Stimulated activated CD8-positive, alpha-beta memory T cell treated with anti-CD3 and anti-CD28 coated beads, Interleukin-15, amount 100 ng/mL, for 24 hours (primary cell): Measurements from ENCODE around the gene MAP3K14.

Experiments
- DNase-seq: peaks from one replicate; pipeline ENCODE4 v3.0.0-alpha.2; 2020; ENCODE audit warnings: low read depth

MAP3K14 gene

GRCh38 chr17:45282683-45283644 is 33.9 kb downstream of the MAP3K14 start:
- no peak for DNase-seq

GRCh38 chr17:45279898-45280297 is 36.9 kb downstream of the MAP3K14 start:
- DNase-seq, result no peak

- DNase-seq, result no peak
Measured at GRCh38 chr17:45277992-45278391, 38.8 kb downstream of the MAP3K14 start.

GRCh38 chr17:45277216-45277849 is 39.5 kb downstream of the MAP3K14 start:
- peak; percentile 60 for DNase-seq

- DNase-seq, result no peak
Measured at GRCh38 chr17:45276031-45276430, 40.8 kb downstream of the MAP3K14 start.

DNA sequence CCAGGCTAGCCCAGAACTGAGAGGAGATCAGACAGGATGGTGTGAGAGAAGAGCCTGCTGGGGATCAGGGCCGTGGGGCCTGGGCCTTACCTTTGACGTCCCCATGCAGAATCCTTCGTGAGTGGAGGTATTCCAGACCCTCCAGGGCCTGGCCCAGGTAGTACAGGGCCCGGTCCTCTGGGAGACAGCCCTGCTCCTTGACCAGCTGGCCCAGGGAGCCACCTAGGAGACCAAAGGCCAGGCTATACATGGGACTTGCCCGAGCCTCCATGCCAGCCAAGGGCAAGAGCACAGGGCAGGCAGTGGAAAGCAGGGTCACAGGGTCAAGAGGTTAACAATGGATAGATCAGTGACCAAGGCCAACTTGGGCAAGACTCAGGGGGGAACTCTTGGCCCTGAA is 42.8 kb downstream of the MAP3K14 start:
- no peak for DNase-seq

- DNase-seq, result no peak
Measured at GRCh38 chr17:45273551-45273957, 43.3 kb downstream of the MAP3K14 start.

GRCh38 chr17:45271603-45272002 is 45.2 kb downstream of the MAP3K14 start:
- DNase-seq, result no peak

GRCh38 chr17:45270828-45271418 is 45.9 kb downstream of the MAP3K14 start:
- peak; percentile 33 for DNase-seq

- no peak for DNase-seq
Measured at GRCh38 chr17:45269912-45270311, 46.9 kb downstream of the MAP3K14 start.

- no peak for DNase-seq
Measured at GRCh38 chr17:45267436-45268055, 49.3 kb downstream of the MAP3K14 start.

DNA sequence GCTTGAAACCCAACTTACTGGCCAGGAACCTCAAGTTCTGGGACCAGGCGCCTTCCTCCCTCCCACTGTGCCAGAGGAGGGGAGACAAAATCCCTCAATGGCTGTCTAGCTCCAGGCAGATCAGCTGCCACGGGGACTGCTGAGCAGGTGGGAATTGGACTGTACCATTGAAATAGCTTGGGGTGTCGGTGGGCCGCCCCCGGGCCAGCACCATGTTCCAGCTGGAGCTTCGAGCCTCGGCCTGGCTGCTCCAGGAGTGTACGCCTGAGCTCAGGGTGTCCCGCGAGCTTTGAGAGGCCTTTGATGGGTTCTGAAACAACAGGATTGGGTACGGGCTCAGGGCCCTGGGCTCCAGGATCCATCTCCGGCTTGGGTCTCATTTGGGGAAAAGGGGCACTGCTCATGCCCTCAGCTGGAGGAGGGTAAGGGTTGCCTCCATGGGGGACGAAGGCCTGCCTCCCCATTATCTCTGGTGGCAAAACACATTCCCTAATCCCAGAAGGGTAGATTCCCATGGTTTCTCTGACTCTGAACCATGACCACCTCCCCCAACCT is 50.4 kb downstream of the MAP3K14 start:
- DNase-seq, result no peak

DNA sequence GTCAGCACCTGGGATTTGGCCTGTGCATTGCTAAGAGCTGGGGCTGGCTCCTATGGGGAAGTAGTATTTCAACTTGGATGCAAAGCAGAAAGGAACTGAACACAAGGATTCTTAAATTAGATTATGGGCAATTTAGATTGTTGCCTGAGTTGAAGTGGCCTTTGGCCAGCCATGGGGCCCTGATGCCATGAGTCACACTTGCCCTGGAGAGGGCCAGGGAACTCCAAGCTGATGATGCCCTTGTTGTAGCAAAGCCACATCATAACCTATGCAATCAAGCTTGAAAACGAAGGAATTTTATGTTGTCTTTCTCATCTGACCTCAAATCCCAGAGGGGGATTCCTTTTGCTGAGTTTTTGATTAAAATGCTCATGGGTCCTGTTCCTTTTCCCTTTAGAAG is 51.0 kb downstream of the MAP3K14 start:
- no peak for DNase-seq

GRCh38 chr17:45264988-45265387 is 51.8 kb downstream of the MAP3K14 start:
- no peak for DNase-seq

DNA sequence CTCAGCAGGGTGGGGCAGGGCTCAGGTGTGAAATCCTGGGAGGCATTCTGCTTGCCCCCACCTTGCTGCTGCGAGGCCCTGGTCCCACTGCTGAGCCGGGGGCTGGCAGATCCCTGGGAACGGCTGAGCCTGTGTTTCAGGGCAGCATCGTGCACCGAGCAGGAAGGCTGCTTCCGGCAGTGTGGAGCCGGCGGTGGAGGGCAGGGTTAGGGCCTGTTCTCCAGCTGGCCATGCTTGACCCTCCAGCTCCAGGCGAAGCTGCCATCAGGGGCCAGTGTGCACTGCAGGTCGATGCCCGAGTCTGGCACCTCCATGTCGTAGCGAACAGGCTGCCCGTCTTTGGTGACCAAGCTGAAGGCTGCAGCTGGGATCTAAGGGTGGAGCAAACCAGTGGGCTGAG is 52.4 kb downstream of the MAP3K14 start:
- no peak for DNase-seq

DNA sequence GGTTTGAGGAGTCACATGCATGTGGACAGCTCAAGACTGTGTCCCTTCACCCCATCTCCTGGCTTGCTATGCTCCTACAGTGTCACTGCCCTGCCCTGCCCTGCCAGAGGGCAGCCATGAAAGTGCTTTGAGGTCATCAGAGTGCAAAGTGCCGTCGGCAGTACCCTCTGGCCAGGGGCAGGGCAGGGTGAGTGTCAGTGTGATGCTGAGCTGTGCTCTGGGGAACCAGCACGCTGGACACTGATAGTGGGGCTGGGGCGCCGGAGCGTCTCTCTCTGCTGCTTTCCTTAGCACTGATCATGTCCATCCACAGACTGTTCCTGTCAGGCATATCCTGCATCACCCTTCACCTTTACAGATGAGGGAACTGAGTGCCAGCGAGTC is 53.4 kb downstream of the MAP3K14 start:
- DNase-seq, result no peak

- no peak for DNase-seq
Measured at GRCh38 chr17:45262516-45263476, 54.0 kb downstream of the MAP3K14 start.

GRCh38 chr17:45261577-45262515 is 55.0 kb downstream of the MAP3K14 start, which contains the start of gene SPATA32:
Gene SPATA32, minus strand, starts transcription at chr17:45262094. Its CDS starts 78 bp downstream, at chr17:45262016.
- DNase-seq, result peak; percentile 39

DNA sequence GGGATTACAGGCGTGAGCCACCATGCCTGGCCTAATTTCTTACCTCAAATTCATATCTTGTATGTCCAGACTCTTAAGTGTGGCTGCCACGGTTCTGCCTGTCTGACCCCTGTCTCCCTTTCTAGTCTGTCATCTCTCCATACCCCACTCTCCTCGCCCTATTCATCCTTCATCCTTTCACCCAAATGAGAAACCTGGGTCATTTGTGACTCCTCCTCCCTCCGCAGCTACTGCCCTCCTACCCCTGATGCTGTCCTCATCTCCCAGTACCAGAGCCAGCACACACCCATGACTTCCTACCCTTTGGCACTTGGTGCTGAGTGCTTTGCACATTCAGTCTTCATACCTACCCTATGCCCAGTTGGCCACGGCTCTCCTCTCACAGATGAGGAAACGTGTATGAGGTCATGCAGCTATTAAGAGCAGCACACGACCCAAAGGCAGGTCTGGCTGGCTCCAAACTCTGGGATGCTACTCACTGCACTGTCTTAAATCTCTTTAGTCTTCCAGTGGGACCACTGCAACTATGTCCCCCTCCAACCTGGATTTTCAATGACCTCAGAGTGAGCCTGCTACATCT is 56.5 kb downstream of the MAP3K14 start:
- no peak for DNase-seq
